DND-41 (cell line): Measurements from ENCODE around the gene PTPRD.

ENCODE experiments used
- ATAC-seq: fragments of 200-7000 bp; cut with Tn5 transposase; 3 replicates; pipeline ENCODE4 v1.9.1; 2021; ENCODE audit warnings: low read depth; ENCODE audit not compliant: insufficient read depth
- DNase-seq: peaks from one replicate; pipeline ENCODE4 v3.0.0-alpha.2; 2020
- H2AFZ ChIP-seq: 2 replicates; pipeline ENCODE4 v1.6.0; 2012; ENCODE audit warnings: low read depth, low read length
- H3K27ac ChIP-seq: 2 replicates; pipeline ENCODE4 v1.5.1; 2012; ENCODE audit warnings: low read length, inconsistent platforms
- H3K27me3 ChIP-seq: fragments of 200-600 bp; sonication (generic); 2 replicates; pipeline ENCODE4 v1.6.0; 2012; ENCODE audit warnings: low read length, mild to moderate bottlenecking, inconsistent platforms; ENCODE audit not compliant: insufficient read depth, poor library complexity
- H3K36me3 ChIP-seq: 2 replicates; pipeline ENCODE4 v1.5.1; 2012; ENCODE audit warnings: low read length, inconsistent platforms; ENCODE audit not compliant: insufficient read depth
- H3K4me1 ChIP-seq: 2 replicates; pipeline ENCODE4 v1.5.1; 2012; ENCODE audit warnings: mild to moderate bottlenecking, low read length; ENCODE audit not compliant: insufficient read depth
- H3K4me2 ChIP-seq: 2 replicates; pipeline ENCODE4 v1.6.0; 2012; ENCODE audit warnings: mild to moderate bottlenecking, moderate library complexity, low read length, inconsistent platforms; ENCODE audit not compliant: insufficient read depth
- H3K4me3 ChIP-seq, 2 experiments: fragments of 200-600 bp in 1 of 2; shearing (Covaris generic) in 1 of 2; 2 replicates each; pipeline ENCODE4 v1.5.1; 2012 to 2016; ENCODE audit warnings: inconsistent platforms in 2 of 2, low read length in 2 of 2, mild to moderate bottlenecking in 2 of 2, low read depth in 1 of 2, moderate library complexity in 1 of 2
- H3K79me2 ChIP-seq: 2 replicates; pipeline ENCODE4 v1.6.0; 2012; ENCODE audit warnings: low read length, inconsistent platforms; ENCODE audit not compliant: insufficient read depth
- H3K9ac ChIP-seq: 2 replicates; pipeline ENCODE4 v1.6.0; 2012; ENCODE audit warnings: low read depth, mild to moderate bottlenecking, inconsistent platforms, low read length, moderate library complexity
- H3K9me3 ChIP-seq: 2 replicates; pipeline ENCODE4 v1.5.1; 2012; ENCODE audit warnings: low read length, moderate library complexity, mild to moderate bottlenecking, inconsistent platforms; ENCODE audit not compliant: insufficient read depth, severe bottlenecking
- H4K20me1 ChIP-seq: 2 replicates; pipeline ENCODE4 v1.6.0; 2012; ENCODE audit warnings: low read length; ENCODE audit not compliant: insufficient read depth
- CTCF ChIP-seq: IDR thresholded peaks from 2 replicates; pipeline ENCODE4 v1.5.1; 2012; ENCODE audit warnings: borderline replicate concordance, low read length, moderate library complexity, mild to moderate bottlenecking; ENCODE audit not compliant: poor library complexity, severe bottlenecking; ENCODE audit errors: extremely low read depth
- EZH2 ChIP-seq: IDR thresholded peaks from 3 replicates; pipeline ENCODE4 v1.6.1; 2012; ENCODE audit warnings: borderline replicate concordance, low read depth, mild to moderate bottlenecking, moderate library complexity, low read length, inconsistent platforms; ENCODE audit not compliant: severe bottlenecking

PTPRD gene

GRCh38 chr9:8835291-8835690, 1777.5 kb downstream of the PTPRD start:
- no peak overlapping the region for H3K4me2 ChIP-seq
- H3K4me3 ChIP-seq = no peak overlapping the region
- no peak overlapping the region for H3K27ac ChIP-seq
- TF ChIP-seq CTCF (no peak), EZH2 (no peak)
- no peaks in the 10 kb centered on the region for H3K36me3 ChIP-seq
- no peaks in the 10 kb centered on the region for H3K9me3 ChIP-seq
- no peak overlapping the region for H3K9ac ChIP-seq
- DNase-seq (no peak), ATAC-seq (no peak)
- no peaks in the 10 kb centered on the region for H3K4me1 ChIP-seq
- no peaks in the 10 kb centered on the region for H4K20me1 ChIP-seq
- no peaks in the 10 kb centered on the region for H3K27me3 ChIP-seq
- H2AFZ ChIP-seq = no peak overlapping the region
- H3K79me2 ChIP-seq = no peaks in the 10 kb centered on the region

- ATAC-seq (no peak), DNase-seq (no peak)
- no peak overlapping the region for H3K9ac ChIP-seq
- no peaks in the 10 kb centered on the region for H3K36me3 ChIP-seq
- H3K27me3 ChIP-seq = no peaks in the 10 kb centered on the region
- no peaks in the 10 kb centered on the region for H4K20me1 ChIP-seq
- H3K4me2 ChIP-seq = no peak overlapping the region
- TF ChIP-seq EZH2 (no peak), CTCF (no peak)
- H3K4me3 ChIP-seq = no peak overlapping the region
- H3K9me3 ChIP-seq = no peaks in the 10 kb centered on the region
- H3K27ac ChIP-seq = no peak overlapping the region
- no peak overlapping the region for H2AFZ ChIP-seq
- no peaks in the 10 kb centered on the region for H3K79me2 ChIP-seq
- H3K4me1 ChIP-seq = no peaks in the 10 kb centered on the region
Observed at GRCh38 chr9:8832955-8833354, 1779.8 kb downstream of the PTPRD start.

GRCh38 chr9:8832386-8832785, 1780.4 kb downstream of the PTPRD start:
- no peak overlapping the region for H3K27ac ChIP-seq
- H3K79me2 ChIP-seq = no peaks in the 10 kb centered on the region
- no peak overlapping the region for H2AFZ ChIP-seq
- ATAC-seq (no peak), DNase-seq (no peak)
- H3K4me2 ChIP-seq = no peak overlapping the region
- no peaks in the 10 kb centered on the region for H3K36me3 ChIP-seq
- TF ChIP-seq EZH2 (no peak), CTCF (no peak)
- no peaks in the 10 kb centered on the region for H3K9me3 ChIP-seq
- H3K4me3 ChIP-seq = no peak overlapping the region
- H3K4me1 ChIP-seq = no peaks in the 10 kb centered on the region
- H4K20me1 ChIP-seq = no peaks in the 10 kb centered on the region
- no peak overlapping the region for H3K9ac ChIP-seq
- H3K27me3 ChIP-seq = no peaks in the 10 kb centered on the region

- Histone ChIP-seq H3K36me3 (no peaks in the 10 kb centered on the region), H3K9ac (no peak overlapping the region), H4K20me1 (no peaks in the 10 kb centered on the region), H3K27me3 (no peaks in the 10 kb centered on the region), H3K9me3 (no peaks in the 10 kb centered on the region), H3K4me3 (no peak overlapping the region), H3K27ac (no peak overlapping the region), H3K79me2 (no peaks in the 10 kb centered on the region), H3K4me2 (no peak overlapping the region), H3K4me1 (no peaks in the 10 kb centered on the region), H2AFZ (no peak overlapping the region)
- TF ChIP-seq CTCF (no peak), EZH2 (no peak)
- DNase-seq (no peak), ATAC-seq (no peak)
Observed at GRCh38 chr9:8831568-8831967, 1781.2 kb downstream of the PTPRD start.
